GM12878 (cell line): ENCODE measurements around the gene SGIP1.

Experiments
- CTCF ChIP-seq, 3 experiments: IDR thresholded peaks in 2 of 3; conservative IDR thresholded peaks in 1 of 3; 2 replicates each; pipeline ENCODE4 v1.5.1; 2011; ENCODE audit warnings: low read depth in 3 of 3, low read length in 3 of 3, mild to moderate bottlenecking in 3 of 3, control low read depth in 2 of 3, moderate library complexity in 2 of 3, inconsistent platforms in 1 of 3, mixed read lengths in 1 of 3; ENCODE audit not compliant: control insufficient read depth in 2 of 3, insufficient read depth in 1 of 3; ENCODE audit errors: extremely low read depth in 1 of 3
- EZH2 ChIP-seq: IDR thresholded peaks from 2 replicates; pipeline ENCODE4 v1.6.1; 2012; ENCODE audit warnings: low read depth, mild to moderate bottlenecking, control low read depth, inconsistent platforms, low read length, borderline replicate concordance; ENCODE audit not compliant: control insufficient read depth
- FOXM1 ChIP-seq: IDR thresholded peaks from 2 replicates; pipeline ENCODE4 v1.6.1; 2012; ENCODE audit warnings: low read depth, mild to moderate bottlenecking, inconsistent platforms, low read length, moderate library complexity
- MXI1 ChIP-seq: fragments of 150-350 bp; IDR thresholded peaks from 2 replicates; pipeline ENCODE4 v1.6.1; 2011; ENCODE audit warnings: low read depth, mild to moderate bottlenecking, inconsistent platforms, low read length, improper control_type of control experiment
- NRF1 ChIP-seq: conservative IDR thresholded peaks from 2 replicates; pipeline ENCODE4 v1.6.1; 2011; ENCODE audit warnings: mild to moderate bottlenecking, low read depth, low read length, improper control_type of control experiment
- RBBP5 ChIP-seq: fragments of 200-600 bp; sonication (generic); conservative IDR thresholded peaks from 2 replicates; pipeline ENCODE4 v1.6.1; 2016
- TARDBP ChIP-seq: IDR thresholded peaks from 2 replicates; pipeline ENCODE4 v1.6.1; 2016; ENCODE audit warnings: borderline replicate concordance
- YBX1 ChIP-seq: fragments of 450-650 bp; IDR thresholded peaks from 2 replicates; pipeline ENCODE4 v1.6.1; 2016; ENCODE audit warnings: antibody characterized with exemption

GRCh38 chr1:66539491-66539890 lies 5.5 kb downstream of the SGIP1 start:
- TF ChIP-seq RBBP5 (no peak), CTCF (IDR thresholded peaks at IDR 0.05 in 2 of 3, conservative IDR thresholded peaks at IDR 0.05 in 1 of 3; ENCODE audit: control insufficient read depth in 2 of 3, extremely low read depth in 1 of 3, insufficient read depth in 1 of 3, low read depth in 3 of 3, low read length in 3 of 3) (no peak), NRF1 (no peak), FOXM1 (no peak), EZH2 (no peak), TARDBP (no peak), YBX1 (no peak), MXI1 (no peak)
